IMR-90 (cell line): Measurements from ENCODE around the gene PSMB2. TPM values are rescaled to one million over a fixed set of nuclear protein-coding genes. Genes with fewer than 3 reads are reported as not detected.

ENCODE experiments used
- ATAC-seq: fragments of 200-7000 bp; cut with Tn5 transposase; 2 replicates; pipeline ENCODE4 v1.9.1; 2020; ENCODE audit warnings: low read depth, mild to moderate bottlenecking, moderate library complexity
- BruUV-seq: library from RNA; stranded (reverse); fragments of 400-500 nt; replicated peaks from 2 replicates; lab custom pipeline; 2021; lab: Mats Ljungman, UMichigan
- CTCF ChIA-PET: fragments of 300-600 bp; formaldehyde crosslinking; extraction: SDS; loops from one replicate; lab custom pipeline; 2021; ENCODE audit warnings: antibody characterized with exemption; lab: Yijun Ruan, JAX
- POLR2A ChIA-PET: fragments of 300-600 bp; sonication (Branson Sonifier 250); formaldehyde crosslinking; loops from one replicate; lab custom pipeline; 2022; ENCODE audit warnings: antibody characterized with exemption; ENCODE audit not compliant: unreplicated experiment; lab: Charles Lee
- DNase-seq: peaks from one replicate; pipeline ENCODE4 v3.0.0; 2013
- H2AFZ ChIP-seq: replicated peaks from 2 replicates; pipeline ENCODE3; 2013; ENCODE audit warnings: low read length, mild to moderate bottlenecking; ENCODE audit not compliant: poor library complexity
- H2AK5ac ChIP-seq: 2 replicates; pipeline ENCODE4 v1.6.1; 2013; ENCODE audit warnings: low read depth, low read length, inconsistent platforms
- H2AK9ac ChIP-seq: replicated peaks from 2 replicates; pipeline ENCODE3; 2013; ENCODE audit warnings: mild to moderate bottlenecking, low read depth, low read length, moderate library complexity; ENCODE audit not compliant: poor library complexity
- H2BK120ac ChIP-seq: 2 replicates; pipeline ENCODE4 v1.6.1; 2013; ENCODE audit warnings: low read depth, low read length, inconsistent platforms
- H2BK15ac ChIP-seq: 3 replicates; pipeline ENCODE4 v1.6.1; 2013; ENCODE audit warnings: low read depth, low read length, inconsistent platforms
- H2BK20ac ChIP-seq: 2 replicates; pipeline ENCODE4 v1.6.1; 2013; ENCODE audit warnings: low read depth, mild to moderate bottlenecking, inconsistent platforms, low read length, moderate library complexity
- H2BK5ac ChIP-seq: 2 replicates; pipeline ENCODE4 v1.6.1; 2013; ENCODE audit warnings: mild to moderate bottlenecking, low read depth, low read length, inconsistent platforms; ENCODE audit not compliant: poor library complexity, severe bottlenecking
- H3K14ac ChIP-seq: replicated peaks from 2 replicates; pipeline ENCODE4 v1.6.1; 2013; ENCODE audit warnings: low read depth, low read length, inconsistent platforms
- H3K18ac ChIP-seq: 2 replicates; pipeline ENCODE4 v1.6.1; 2013; ENCODE audit warnings: low read depth, low read length, control low read depth
- H3K23ac ChIP-seq: 2 replicates; pipeline ENCODE4 v1.6.1; 2013; ENCODE audit warnings: low read depth, low read length, inconsistent platforms
- H3K27ac ChIP-seq: 2 replicates; pipeline ENCODE4 v1.5.1; 2013; ENCODE audit warnings: mild to moderate bottlenecking, control low read depth, low read length; ENCODE audit not compliant: insufficient read depth
- H3K27me3 ChIP-seq: 2 replicates; pipeline ENCODE4 v1.6.1; 2013; ENCODE audit warnings: low read length; ENCODE audit not compliant: control insufficient read depth, insufficient read depth
- H3K36me3 ChIP-seq: 2 replicates; pipeline ENCODE4 v1.6.1; 2013; ENCODE audit warnings: low read length, mixed read lengths; ENCODE audit not compliant: control insufficient read depth, insufficient read depth
- H3K4ac ChIP-seq: 2 replicates; pipeline ENCODE4 v1.6.1; 2013; ENCODE audit warnings: low read depth, low read length, inconsistent platforms
- H3K4me1 ChIP-seq: 2 replicates; pipeline ENCODE4 v1.6.1; 2013; ENCODE audit warnings: low read length, mixed read lengths; ENCODE audit not compliant: control insufficient read depth, insufficient read depth
- H3K4me2 ChIP-seq: 2 replicates; pipeline ENCODE4 v1.6.1; 2013; ENCODE audit warnings: low read depth, mild to moderate bottlenecking, control low read depth, low read length, moderate library complexity
- H3K4me3 ChIP-seq: 2 replicates; pipeline ENCODE4 v1.5.1; 2013; ENCODE audit warnings: low read depth, mild to moderate bottlenecking, control low read depth, low read length, moderate library complexity; ENCODE audit not compliant: insufficient read depth
- H3K56ac ChIP-seq: 2 replicates; pipeline ENCODE4 v1.6.1; 2013; ENCODE audit warnings: low read length, inconsistent platforms; ENCODE audit not compliant: insufficient read depth; ENCODE audit errors: extremely low read depth
- H3K79me1 ChIP-seq, 2 experiments: 2 replicates each; pipeline ENCODE4 v1.6.1; 2013; ENCODE audit warnings: low read length in 2 of 2, inconsistent platforms in 1 of 2, low read depth in 1 of 2
- H3K9ac ChIP-seq: 2 replicates; pipeline ENCODE4 v1.6.1; 2013; ENCODE audit warnings: low read depth, low read length, control low read depth
- H3K9me1 ChIP-seq: 2 replicates; pipeline ENCODE4 v1.6.1; 2013; ENCODE audit warnings: low read length, inconsistent platforms; ENCODE audit not compliant: insufficient read depth
- H3K9me3 ChIP-seq: 2 replicates; pipeline ENCODE4 v1.6.1; 2013; ENCODE audit warnings: low read length; ENCODE audit not compliant: control insufficient read depth, insufficient read depth
- H4K20me1 ChIP-seq: 2 replicates; pipeline ENCODE4 v1.6.1; 2013; ENCODE audit warnings: low read length, inconsistent platforms; ENCODE audit not compliant: insufficient read depth
- H4K5ac ChIP-seq: 2 replicates; pipeline ENCODE4 v1.6.1; 2013; ENCODE audit warnings: mild to moderate bottlenecking, low read depth, low read length, control low read depth
- H4K8ac ChIP-seq, 2 experiments: 2 replicates each; pipeline ENCODE4 v1.6.1; 2013; ENCODE audit warnings: low read depth in 2 of 2, low read length in 2 of 2, control low read depth in 1 of 2, inconsistent platforms in 1 of 2
- H4K91ac ChIP-seq: 2 replicates; pipeline ENCODE4 v1.6.1; 2013; ENCODE audit warnings: low read depth, low read length, inconsistent platforms; ENCODE audit not compliant: insufficient read depth
- CTCF ChIP-seq: conservative IDR thresholded peaks from 2 replicates; pipeline ENCODE4 v1.5.1; 2012; ENCODE audit warnings: mild to moderate bottlenecking, low read depth, low read length, improper control_type of control experiment
- ELK1 ChIP-seq: fragments of 150-350 bp; IDR thresholded peaks from 2 replicates; pipeline ENCODE4 v1.6.1; 2016; ENCODE audit warnings: low read depth, mild to moderate bottlenecking, low read length, moderate library complexity, borderline replicate concordance
- FOS ChIP-seq: fragments of 150-350 bp; IDR thresholded peaks from 2 replicates; pipeline ENCODE4 v1.6.1; 2016; ENCODE audit warnings: low read depth, low read length
- WGBS, 2 experiments: methylation state at CpG; one replicate each; pipeline versions ENCODE4 v1.1.5 to v1.1.7; 2013; ENCODE audit warnings: missing lambda C conversion rate in 2 of 2; ENCODE audit not compliant: insufficient read length in 1 of 2; ENCODE audit errors: extremely low coverage in 2 of 2; 5-methylcytosine and 5-hydroxymethylcytosine counted together
- dilution Hi-C: fragments of 300-500 bp; cut with HindIII; formaldehyde crosslinking; loops from one replicate; pipeline ENCODE4 v1.14.3; 2018; ENCODE audit warnings: low sequenced_read_pairs; ENCODE audit not compliant: unreplicated experiment
- in situ Hi-C: fragments of 300-500 bp; cut with MboI; formaldehyde crosslinking; loops from 3 replicates; pipeline ENCODE4 v1.14.3; 2019; ENCODE audit warnings: low sequenced_read_pairs, inconsistent platforms, mixed read lengths
- intact Hi-C: fragments of 100-400 bp; cut with micrococcal nuclease; formaldehyde crosslinking; loops from 2 replicates; pipeline ENCODE4 v1.10.0; 2022
- polyA plus RNA-seq, 3 experiments: library from polyadenylated mRNA; depleted of rRNA; stranded (reverse); fragments of >200 nt; gene quantifications; 2 replicates each; pipeline ENCODE4 v1.2.3, GENCODE V29; 2012; ENCODE audit warnings: low replicate concordance in 1 of 3
- total RNA-seq: library from RNA; depleted of rRNA; stranded (reverse); fragments of >200 nt; gene quantifications from 2 replicates; pipeline ENCODE4 v1.2.3, GENCODE V29; 2012

PSMB2 gene
- total and polyA plus RNA-seq, 2 of the 4 experiments (the other 2 are of a cell fraction): 23.8 to 86.2 TPM

- no peak overlapping the region for H2BK15ac ChIP-seq
- H2AFZ ChIP-seq: no peak overlapping the region
- no peak overlapping the region for H3K27ac ChIP-seq
- H3K9me1 ChIP-seq: no peaks in the 10 kb centered on the region
- H3K36me3 ChIP-seq: no peaks in the 10 kb centered on the region
- no peak overlapping the region for H4K8ac ChIP-seq
- ATAC-seq: no peak
- no peak overlapping the region for H3K56ac ChIP-seq
- no peaks in the 10 kb centered on the region for H3K9me3 ChIP-seq
- H2BK5ac ChIP-seq: no peak overlapping the region
- no peak overlapping the region for H3K14ac ChIP-seq
- dilution Hi-C loops: no loop called here
- in situ Hi-C loops: no loop called here
- intact Hi-C loops: loop anchor here (10.0 kb wide), 1 partner anchor 119 kb away; the partner anchor contains the start of gene CLSPN
- H3K23ac ChIP-seq: no peak overlapping the region
- POLR2A ChIA-PET: no interaction called here
- H4K91ac ChIP-seq: no peak overlapping the region
- H2AK9ac ChIP-seq: no peak overlapping the region
- H2AK5ac ChIP-seq: no peak overlapping the region
- TF ChIP-seq FOS: no peak
- TF ChIP-seq CTCF: 0 out of 2 replicates have a peak, but pooled peaks have one; percentile 14
- TF ChIP-seq ELK1: no peak
- no CpG with 5 or more reads among the region's 3 CpGs for WGBS, 2 experiments
- H3K18ac ChIP-seq: no peak overlapping the region
- BruUV-seq: no TSS peak
- H3K4me3 ChIP-seq: no peak overlapping the region
- H2BK120ac ChIP-seq: no peak overlapping the region
- H3K4me2 ChIP-seq: no peak overlapping the region
- CTCF ChIA-PET: interaction anchor here (0.6 to 1.5 kb wide), 2 partner anchors 9 to 75 kb away, joined by 3 to 5 read pairs; no protein-coding TSS in a partner anchor
- no peak overlapping the region for H2BK20ac ChIP-seq
- H3K4me1 ChIP-seq: no peaks in the 10 kb centered on the region
- no peak overlapping the region for H4K5ac ChIP-seq
- H4K20me1 ChIP-seq: no peaks in the 10 kb centered on the region
- H3K27me3 ChIP-seq: peaks cover 21% of the 10 kb centered on the region
- H3K79me1 ChIP-seq: 0 out of 4 replicates have a peak, but pooled peaks cover 0 to 1% of the 10 kb centered on the region in 2 experiments
- no peak overlapping the region for H3K9ac ChIP-seq
- DNase-seq: no peak
- no peak overlapping the region for H3K4ac ChIP-seq
Measured at GRCh38 chr1:35646043-35646442, 4.7 kb upstream of the PSMB2 start.
